ENCODE data around the gene SHISAL1.
"Not testable (repeated sequence)": the region's sequence is repeated elsewhere in the genome, so short reads cannot be mapped to it uniquely, and the experiment has no call there.

Gene SHISAL1

DNA sequence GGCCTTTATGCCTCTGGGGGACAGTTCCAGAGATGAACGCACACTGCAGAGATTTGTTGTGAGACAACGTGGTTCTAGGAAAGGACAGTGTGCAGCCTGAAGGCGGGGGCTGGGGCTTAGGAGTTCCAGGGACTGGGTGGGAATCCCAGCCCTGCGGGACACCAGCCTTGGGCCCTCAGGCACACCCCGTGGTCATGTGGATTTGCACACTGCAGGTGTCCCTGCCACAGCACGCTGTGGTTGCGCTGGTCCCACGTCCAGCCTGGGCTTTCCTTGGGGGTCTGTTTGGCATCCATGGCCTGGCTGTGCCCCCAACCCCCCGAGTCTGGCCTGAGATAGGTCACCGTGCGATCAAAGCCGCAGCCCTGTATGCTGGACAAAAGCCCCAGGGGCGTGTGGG is 7.3 kb downstream of the SHISAL1 start:
- DNase-seq (ENCODE audit: low spot score) (no peak), ATAC-seq (ENCODE audit: low read depth) (no peak)
- peaks cover 9% of the 10 kb centered on the region for H3K4me1 ChIP-seq (ENCODE audit: insufficient read depth, poor library complexity, severe bottlenecking)
- H3K9me3 ChIP-seq (ENCODE audit: severe bottlenecking) = no peaks in the 10 kb centered on the region
- no peak overlapping the region for H3K27ac ChIP-seq (ENCODE audit: poor library complexity, severe bottlenecking)
- H3K36me3 ChIP-seq (ENCODE audit: low read depth) = no peaks in the 10 kb centered on the region
- H3K4me3 ChIP-seq (ENCODE audit: severe bottlenecking) = no peak overlapping the region
- peaks cover 9% of the 10 kb centered on the region for H3K27me3 ChIP-seq (ENCODE audit: insufficient read depth, poor library complexity, severe bottlenecking)
- TF ChIP-seq, protein P1, sequence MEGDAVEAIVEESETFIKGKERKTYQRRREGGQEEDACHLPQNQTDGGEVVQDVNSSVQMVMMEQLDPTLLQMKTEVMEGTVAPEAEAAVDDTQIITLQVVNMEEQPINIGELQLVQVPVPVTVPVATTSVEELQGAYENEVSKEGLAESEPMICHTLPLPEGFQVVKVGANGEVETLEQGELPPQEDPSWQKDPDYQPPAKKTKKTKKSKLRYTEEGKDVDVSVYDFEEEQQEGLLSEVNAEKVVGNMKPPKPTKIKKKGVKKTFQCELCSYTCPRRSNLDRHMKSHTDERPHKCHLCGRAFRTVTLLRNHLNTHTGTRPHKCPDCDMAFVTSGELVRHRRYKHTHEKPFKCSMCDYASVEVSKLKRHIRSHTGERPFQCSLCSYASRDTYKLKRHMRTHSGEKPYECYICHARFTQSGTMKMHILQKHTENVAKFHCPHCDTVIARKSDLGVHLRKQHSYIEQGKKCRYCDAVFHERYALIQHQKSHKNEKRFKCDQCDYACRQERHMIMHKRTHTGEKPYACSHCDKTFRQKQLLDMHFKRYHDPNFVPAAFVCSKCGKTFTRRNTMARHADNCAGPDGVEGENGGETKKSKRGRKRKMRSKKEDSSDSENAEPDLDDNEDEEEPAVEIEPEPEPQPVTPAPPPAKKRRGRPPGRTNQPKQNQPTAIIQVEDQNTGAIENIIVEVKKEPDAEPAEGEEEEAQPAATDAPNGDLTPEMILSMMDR (IDR thresholded peaks at IDR 0.05; ENCODE audit: poor library complexity, severe bottlenecking) = no peak

DNA sequence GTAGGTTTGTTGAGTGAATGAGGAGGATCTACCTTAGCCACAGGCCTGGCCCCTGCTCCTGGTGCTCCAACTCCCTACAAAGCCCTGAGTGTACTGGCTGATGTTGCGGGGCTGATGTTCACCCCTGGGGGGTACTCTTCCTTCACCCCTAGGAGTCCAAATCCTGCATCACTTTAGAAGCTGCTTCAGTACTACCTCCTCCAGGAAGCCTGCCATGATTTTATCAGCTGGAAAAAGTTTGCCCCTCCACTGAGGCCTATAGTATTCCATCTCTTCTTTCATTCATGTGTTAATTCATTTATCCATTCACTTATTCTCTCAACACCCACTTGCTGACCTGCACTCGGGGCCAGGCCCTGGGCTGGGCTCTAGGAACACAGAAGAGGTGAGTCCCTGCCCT is 7.8 kb downstream of the SHISAL1 start:
- no peak for ATAC-seq (ENCODE audit: low read depth)

DNA sequence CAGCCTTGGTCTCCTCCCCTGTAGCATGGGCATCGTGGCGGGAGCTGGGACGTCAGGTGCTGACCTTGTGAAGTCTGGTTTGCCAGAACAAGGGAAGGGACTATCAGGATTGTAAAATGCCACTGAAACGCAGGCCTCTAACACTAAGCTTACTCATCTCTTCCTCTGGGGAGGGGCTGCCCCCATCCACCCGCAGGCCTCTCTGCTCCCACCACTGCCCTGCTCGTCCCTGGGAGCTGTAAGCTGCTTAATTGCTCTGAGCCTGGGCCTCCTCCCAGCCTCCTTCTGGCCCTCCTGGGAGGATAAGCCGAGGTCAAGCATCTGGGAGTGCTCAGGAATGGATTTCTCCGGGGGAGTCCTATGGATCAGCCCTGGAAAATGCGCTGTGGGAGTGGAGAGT is 8.4 kb downstream of the SHISAL1 start:
- H3K27me3 ChIP-seq (ENCODE audit: insufficient read depth, poor library complexity, severe bottlenecking) = peaks cover 13% of the 10 kb centered on the region
- peaks cover 4% of the 10 kb centered on the region for H3K4me1 ChIP-seq (ENCODE audit: insufficient read depth, poor library complexity, severe bottlenecking)
- ATAC-seq (ENCODE audit: low read depth) (no peak), DNase-seq (ENCODE audit: low spot score) (no peak)
- TF ChIP-seq, protein P1 (IDR thresholded peaks at IDR 0.05; ENCODE audit: poor library complexity, severe bottlenecking) = no peak
- H3K9me3 ChIP-seq (ENCODE audit: severe bottlenecking) = no peaks in the 10 kb centered on the region
- H3K36me3 ChIP-seq (ENCODE audit: low read depth) = no peaks in the 10 kb centered on the region
- no peak overlapping the region for H3K4me3 ChIP-seq (ENCODE audit: severe bottlenecking)
- no peak overlapping the region for H3K27ac ChIP-seq (ENCODE audit: poor library complexity, severe bottlenecking)

More for the DNA sequence above, 7.8 kb downstream of the SHISAL1 start:
- Histone ChIP-seq H3K27ac (ENCODE audit: poor library complexity, severe bottlenecking) (no peak overlapping the region), H3K4me3 (ENCODE audit: severe bottlenecking) (no peak overlapping the region), H3K9me3 (ENCODE audit: severe bottlenecking) (no peaks in the 10 kb centered on the region), H3K36me3 (ENCODE audit: low read depth) (no peaks in the 10 kb centered on the region), H3K4me1 (ENCODE audit: insufficient read depth, poor library complexity, severe bottlenecking) (peaks cover 9% of the 10 kb centered on the region), H3K27me3 (ENCODE audit: insufficient read depth, poor library complexity, severe bottlenecking) (peaks cover 13% of the 10 kb centered on the region)
- TF ChIP-seq, protein P1 (IDR thresholded peaks at IDR 0.05; ENCODE audit: poor library complexity, severe bottlenecking) = no peak
- DNase-seq (ENCODE audit: low spot score) = no peak

DNA sequence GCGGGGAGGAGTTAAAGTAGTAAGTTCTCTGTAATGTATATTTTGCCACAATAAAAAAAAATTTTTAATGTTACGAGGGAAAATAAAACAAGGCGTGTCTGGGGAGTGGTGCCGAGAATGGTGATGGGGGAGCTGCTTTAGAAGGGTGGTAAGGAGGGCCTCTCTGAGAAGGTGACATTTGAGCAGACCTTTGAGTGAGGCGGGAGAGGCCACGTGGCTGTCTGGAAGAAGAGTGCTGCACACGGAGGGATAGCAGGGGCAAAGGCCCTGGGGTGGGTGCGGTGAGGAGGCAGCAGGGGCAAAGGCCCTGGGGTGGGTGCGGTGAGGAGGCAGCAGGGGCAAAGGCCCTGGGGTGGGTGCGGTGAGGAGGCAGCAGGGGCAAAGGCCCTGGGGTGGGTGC is 10.4 kb downstream of the SHISAL1 start:
- ATAC-seq (ENCODE audit: low read depth); H3K4me1 ChIP-seq (ENCODE audit: insufficient read depth, poor library complexity, severe bottlenecking); DNase-seq (ENCODE audit: low spot score); H3K27ac ChIP-seq (ENCODE audit: poor library complexity, severe bottlenecking); H3K4me3 ChIP-seq (ENCODE audit: severe bottlenecking); H3K9me3 ChIP-seq (ENCODE audit: severe bottlenecking); H3K36me3 ChIP-seq (ENCODE audit: low read depth): not testable (repeated sequence)
- H3K27me3 ChIP-seq (ENCODE audit: insufficient read depth, poor library complexity, severe bottlenecking) = peaks cover 13% of the 10 kb centered on the region

DNA sequence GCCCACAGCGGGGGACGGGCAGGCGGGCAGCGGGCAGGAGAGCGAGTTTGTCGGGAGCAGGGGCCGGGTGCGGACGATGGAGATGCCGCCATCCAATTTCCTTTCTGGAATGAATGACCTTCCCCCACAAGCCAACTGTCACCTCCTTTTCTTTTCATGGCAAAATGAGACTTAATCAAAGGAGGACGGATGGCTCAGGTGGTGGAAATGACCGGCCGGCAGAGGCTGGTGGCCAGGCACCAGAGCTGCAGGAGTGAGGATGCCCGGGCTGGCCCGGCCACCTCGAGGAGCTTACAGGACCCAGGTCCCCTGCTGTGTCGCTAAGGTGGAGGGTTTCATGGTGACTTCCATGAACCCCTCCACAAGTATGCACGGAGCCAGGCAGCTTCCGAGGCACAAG is 11.7 kb downstream of the SHISAL1 start:
- no peak for DNase-seq (ENCODE audit: low spot score)
- no peaks in the 10 kb centered on the region for H3K9me3 ChIP-seq (ENCODE audit: severe bottlenecking)
- no peak overlapping the region for H3K27ac ChIP-seq (ENCODE audit: poor library complexity, severe bottlenecking)
- TF ChIP-seq, protein P1 (IDR thresholded peaks at IDR 0.05; ENCODE audit: poor library complexity, severe bottlenecking) = no peak
- no peaks in the 10 kb centered on the region for H3K4me1 ChIP-seq (ENCODE audit: insufficient read depth, poor library complexity, severe bottlenecking)
- H3K4me3 ChIP-seq (ENCODE audit: severe bottlenecking) = no peak overlapping the region
- ATAC-seq (ENCODE audit: low read depth) = no peak
- H3K27me3 ChIP-seq (ENCODE audit: insufficient read depth, poor library complexity, severe bottlenecking) = peaks cover 13% of the 10 kb centered on the region
- no peaks in the 10 kb centered on the region for H3K36me3 ChIP-seq (ENCODE audit: low read depth)
